Inferior parietal cortex (tissue), 1 donor: ENCODE measurements around the gene MFSD2A.
"Not testable (repeated sequence)": the region's sequence is repeated elsewhere in the genome, so short reads cannot be mapped to it uniquely, and the experiment has no call there.

ENCODE experiments used
- DNase-seq: peaks from one replicate; pipeline ENCODE4 v3.0.0-alpha.2; 2016; ENCODE audit errors: extremely low spot score

Gene MFSD2A

DNA sequence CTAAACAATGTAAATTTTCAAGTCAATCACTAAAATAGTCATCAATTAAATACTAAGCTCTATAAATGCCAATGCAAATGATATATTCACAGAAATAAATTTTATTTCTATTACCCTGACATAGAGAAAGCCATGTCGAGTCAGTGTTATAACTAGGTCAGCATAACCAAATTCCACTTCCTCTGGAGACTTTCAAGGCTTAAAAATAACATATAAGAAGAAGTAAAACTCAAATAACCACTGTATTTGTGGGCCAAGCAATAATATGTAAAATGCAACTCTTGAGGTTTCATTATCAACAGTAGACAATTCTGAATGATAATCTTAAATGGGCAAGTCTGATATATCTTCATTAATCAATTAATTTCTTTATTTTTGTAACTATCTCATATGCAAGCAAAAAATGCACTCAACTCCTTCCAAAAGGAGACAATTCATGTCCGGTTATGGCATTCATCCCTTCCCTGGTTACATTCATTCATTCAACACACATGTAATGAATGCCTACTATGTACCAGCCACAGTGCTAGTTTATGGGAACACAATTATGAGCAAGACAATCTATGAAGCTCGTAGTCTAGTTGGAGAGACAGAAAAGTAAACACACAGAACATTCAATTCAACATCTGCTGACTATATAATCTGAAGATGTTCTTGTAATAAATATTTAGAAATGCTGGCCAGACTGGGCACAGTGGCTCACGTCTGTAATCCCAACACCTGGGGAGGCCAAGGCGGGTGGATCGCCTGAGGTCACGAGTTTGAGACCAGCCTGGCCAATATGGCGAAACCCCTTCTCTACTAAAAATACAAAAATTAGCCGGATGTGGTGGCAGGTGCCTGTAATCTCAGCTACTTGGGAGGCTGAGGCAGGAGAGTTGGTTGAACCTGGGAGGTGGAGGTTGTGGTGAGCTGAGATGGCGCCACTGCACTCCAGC, 48.5 kb downstream of the MFSD2A start:
- DNase-seq: no peak

DNA sequence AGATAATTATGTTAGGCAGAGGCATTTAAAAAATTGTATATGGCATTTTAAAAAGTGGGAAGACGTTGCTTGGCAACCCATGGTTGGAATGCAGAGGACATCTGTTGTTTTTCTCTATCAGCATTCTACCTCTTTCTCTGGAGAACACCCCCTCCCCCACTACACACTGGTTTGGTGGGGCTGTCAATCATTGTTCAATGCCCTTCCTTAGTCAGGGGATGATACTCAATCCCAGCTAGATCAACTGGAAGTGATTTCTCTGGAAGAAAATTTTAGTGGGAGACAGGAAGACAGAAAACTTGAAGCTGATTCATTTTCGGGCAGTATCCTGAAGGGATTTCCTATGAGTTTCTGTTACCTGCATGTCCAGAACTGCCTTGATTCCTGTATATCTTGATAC, 49.9 kb downstream of the MFSD2A start:
- DNase-seq: peak; percentile 21

DNA sequence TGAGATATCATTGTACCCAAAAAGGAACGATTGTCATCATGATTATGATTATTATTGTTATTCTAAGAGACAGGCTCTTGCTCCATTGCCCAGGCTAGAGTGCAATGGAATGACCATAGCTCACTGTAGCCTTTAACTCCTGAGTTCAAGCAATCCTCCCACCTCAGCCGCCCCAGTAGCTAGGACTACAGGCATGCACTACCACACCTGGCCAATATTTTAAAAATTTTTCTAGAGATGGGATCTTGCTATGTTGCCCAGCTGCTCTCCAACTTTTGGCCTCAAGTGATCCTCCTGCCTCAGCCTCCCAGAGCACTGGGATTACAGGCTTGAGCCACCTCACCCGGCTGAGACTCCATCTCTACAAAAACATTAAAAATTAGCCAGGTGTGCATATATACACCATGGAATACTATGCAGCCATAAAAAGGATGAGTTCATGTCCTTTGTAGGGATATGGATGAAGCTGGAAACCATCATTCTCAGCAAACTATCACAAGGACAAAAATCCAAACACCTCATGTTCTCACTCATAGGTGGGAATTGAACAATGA, 52.6 kb downstream of the MFSD2A start:
- not testable (repeated sequence) for DNase-seq

DNA sequence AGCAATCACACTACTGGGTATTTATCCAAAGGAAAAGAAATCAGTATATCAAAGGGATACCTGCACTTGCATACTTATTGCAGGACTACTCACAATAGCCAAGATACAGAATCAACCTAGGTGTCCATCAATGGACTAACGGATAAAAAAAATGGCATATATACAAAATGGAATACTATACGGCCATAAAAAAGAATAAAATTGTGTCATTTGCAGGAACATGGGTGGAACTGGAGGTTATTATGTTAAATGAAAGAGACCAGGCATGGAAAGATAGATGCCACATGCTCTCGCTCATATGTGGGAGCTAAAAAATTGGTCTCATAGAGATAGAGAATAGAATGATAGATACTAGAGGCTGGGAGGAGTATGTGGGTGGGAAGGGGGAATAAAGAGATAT, 56.3 kb downstream of the MFSD2A start:
- no peak for DNase-seq

DNA sequence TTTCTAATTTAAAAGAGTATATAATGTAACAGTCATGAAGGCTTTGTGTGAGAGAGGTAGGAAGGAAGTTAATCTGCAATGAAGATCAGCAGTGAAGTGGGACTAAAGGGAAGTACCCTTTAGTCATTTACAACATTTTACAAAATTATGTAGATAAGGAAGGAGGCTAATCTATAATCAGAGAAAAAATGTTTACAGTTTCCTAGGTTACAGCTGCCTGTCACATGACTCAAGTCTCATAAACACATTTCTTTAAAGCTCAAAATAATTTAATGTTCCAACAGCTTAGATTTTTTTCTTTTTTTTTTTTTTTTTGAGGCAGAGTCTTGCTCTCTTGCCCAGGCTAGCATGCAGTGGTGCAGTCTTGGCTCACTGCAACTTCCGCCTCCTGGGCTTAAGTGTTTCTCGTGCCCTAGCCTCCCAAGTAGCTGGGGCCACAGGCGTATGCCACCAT, 59.3 kb downstream of the MFSD2A start:
- DNase-seq: no peak

DNA sequence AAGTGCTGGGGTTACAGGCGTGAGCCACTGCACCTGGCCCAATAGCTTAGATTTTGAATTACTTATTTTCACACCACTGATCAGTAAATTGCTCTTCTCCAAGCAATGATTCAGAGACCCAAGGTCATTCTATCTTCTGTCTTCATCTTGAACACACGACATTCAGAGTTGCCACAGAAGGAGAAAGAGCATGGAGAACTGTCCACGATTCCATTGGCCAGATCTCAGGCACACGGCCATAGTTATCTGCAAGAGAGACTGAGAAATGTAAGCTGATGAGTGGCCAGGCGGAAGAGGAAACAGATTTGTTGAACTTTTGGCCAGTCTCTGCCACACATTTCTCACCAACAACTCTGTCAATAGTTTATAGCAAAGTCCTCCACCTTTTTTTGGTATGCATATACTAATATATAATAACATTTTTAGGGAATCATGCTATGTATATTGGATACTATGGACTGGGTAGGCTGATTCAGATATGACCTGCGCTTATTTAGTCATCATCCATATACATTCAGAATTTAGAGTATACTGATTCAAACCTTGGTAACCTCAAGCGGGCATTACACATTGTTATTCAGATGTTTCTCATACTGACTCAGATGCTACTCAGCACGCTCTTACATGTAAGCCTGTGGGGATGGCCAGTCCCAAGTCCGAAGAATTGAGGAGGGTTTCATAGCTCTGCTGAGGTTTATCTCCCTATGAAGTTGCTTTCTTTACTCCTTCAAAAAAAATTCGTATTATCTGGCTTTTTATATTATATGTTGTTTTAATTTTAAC, 60.1 kb downstream of the MFSD2A start:
- no peak for DNase-seq

DNA sequence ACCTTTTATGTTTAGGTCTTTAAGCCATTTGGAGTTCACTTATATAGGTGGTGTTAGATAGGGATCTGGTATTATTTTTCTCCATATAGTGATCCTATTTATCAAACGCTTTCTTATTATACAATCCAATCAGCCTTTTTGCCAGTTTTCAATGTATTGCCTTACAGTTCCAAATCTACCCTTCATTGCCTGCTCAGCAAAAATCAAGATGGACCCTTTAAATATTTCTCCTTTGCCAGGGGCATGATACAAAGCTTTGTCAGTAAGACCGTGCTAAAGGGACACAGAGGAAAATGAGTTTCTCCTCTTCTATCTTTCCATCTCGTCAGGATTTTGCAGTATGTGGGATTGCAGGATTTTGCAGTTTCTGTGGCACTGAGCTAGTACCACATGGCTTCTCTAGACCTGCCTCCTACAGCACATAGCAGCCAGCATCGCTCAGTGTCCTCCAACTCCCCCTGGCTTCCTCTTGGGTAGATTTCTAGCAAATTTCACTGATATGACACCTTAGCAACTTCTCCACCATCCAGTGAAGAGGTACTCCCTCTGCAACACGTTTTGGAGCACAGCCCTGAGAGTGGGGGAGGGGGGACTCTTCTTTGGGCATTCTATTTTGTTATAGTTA, 63.1 kb downstream of the MFSD2A start:
- DNase-seq: no peak
